ENCODE measurements around the gene PPP1R9A.

Gene PPP1R9A

GRCh38 chr7:95102662-95103061 lies 195.3 kb downstream of the PPP1R9A start:
- FAIRE-seq = no peak

- peak; percentile 99 for FAIRE-seq
Observed at GRCh38 chr7:95104739-95105138, 197.3 kb downstream of the PPP1R9A start.

GRCh38 chr7:95105627-95106026 lies 198.2 kb downstream of the PPP1R9A start:
- no peak for FAIRE-seq

- FAIRE-seq = peak; percentile 66
Observed at GRCh38 chr7:95106401-95106800, 199.0 kb downstream of the PPP1R9A start.

- FAIRE-seq = no peak
Observed at GRCh38 chr7:95110707-95111106, 203.3 kb downstream of the PPP1R9A start.

- FAIRE-seq = no peak
Observed at GRCh38 chr7:95113590-95113989, 206.2 kb downstream of the PPP1R9A start.

- FAIRE-seq = peak; percentile 62
Observed at GRCh38 chr7:95126053-95126709, 218.8 kb downstream of the PPP1R9A start.

GRCh38 chr7:95132500-95132899 lies 225.1 kb downstream of the PPP1R9A start:
- no peak for FAIRE-seq

GRCh38 chr7:95139922-95140321 lies 232.5 kb downstream of the PPP1R9A start:
- no peak for FAIRE-seq

GRCh38 chr7:95141755-95142154 lies 234.4 kb downstream of the PPP1R9A start:
- FAIRE-seq = no peak

- no peak for FAIRE-seq
Observed at GRCh38 chr7:95144256-95144655, 236.9 kb downstream of the PPP1R9A start.

- FAIRE-seq = no peak
Observed at GRCh38 chr7:95155965-95156364, 248.6 kb downstream of the PPP1R9A start.

- no peak for FAIRE-seq
Observed at GRCh38 chr7:95157381-95157780, 250.0 kb downstream of the PPP1R9A start.

GRCh38 chr7:95169678-95170077 lies 262.3 kb downstream of the PPP1R9A start:
- no peak for FAIRE-seq

- FAIRE-seq = peak; percentile 93
Observed at GRCh38 chr7:95172420-95172819, 265.0 kb downstream of the PPP1R9A start.

GRCh38 chr7:95190515-95190914 lies 283.1 kb downstream of the PPP1R9A start:
- FAIRE-seq = no peak

- peak; percentile 94 for FAIRE-seq
Observed at GRCh38 chr7:95191795-95192194, 284.4 kb downstream of the PPP1R9A start.

- no peak for FAIRE-seq
Observed at GRCh38 chr7:95198863-95199262, 291.5 kb downstream of the PPP1R9A start.

- peak; percentile 90 for FAIRE-seq
Observed at GRCh38 chr7:95199779-95200558, 292.6 kb downstream of the PPP1R9A start.

GRCh38 chr7:95200741-95201140 lies 293.3 kb downstream of the PPP1R9A start:
- FAIRE-seq = no peak

GRCh38 chr7:95201727-95202126 lies 294.3 kb downstream of the PPP1R9A start:
- no peak for FAIRE-seq

GRCh38 chr7:95204618-95205017 lies 297.2 kb downstream of the PPP1R9A start:
- FAIRE-seq = no peak

- FAIRE-seq = peak; percentile 56
Observed at GRCh38 chr7:95205665-95206225, 298.4 kb downstream of the PPP1R9A start.

GRCh38 chr7:95209276-95209675 lies 301.9 kb downstream of the PPP1R9A start:
- no peak for FAIRE-seq

All from islet of Langerhans (tissue), 1 donor.